HG02763 (cell line): ENCODE data around the gene ULK2.

Experiments
- ATAC-seq: cut with Tn5 transposase; IDR thresholded peaks from one replicate; pipeline ENCODE4 v1.9.1; 2021; ENCODE audit warnings: mild to moderate bottlenecking, moderate library complexity; ENCODE audit not compliant: unreplicated experiment

The ULK2 gene

GRCh38 chr17:19750020-19750572, 117.6 kb downstream of the ULK2 start:
- no peak for ATAC-seq

GRCh38 chr17:19748807-19749193, 118.9 kb downstream of the ULK2 start:
- ATAC-seq, result no peak

DNA sequence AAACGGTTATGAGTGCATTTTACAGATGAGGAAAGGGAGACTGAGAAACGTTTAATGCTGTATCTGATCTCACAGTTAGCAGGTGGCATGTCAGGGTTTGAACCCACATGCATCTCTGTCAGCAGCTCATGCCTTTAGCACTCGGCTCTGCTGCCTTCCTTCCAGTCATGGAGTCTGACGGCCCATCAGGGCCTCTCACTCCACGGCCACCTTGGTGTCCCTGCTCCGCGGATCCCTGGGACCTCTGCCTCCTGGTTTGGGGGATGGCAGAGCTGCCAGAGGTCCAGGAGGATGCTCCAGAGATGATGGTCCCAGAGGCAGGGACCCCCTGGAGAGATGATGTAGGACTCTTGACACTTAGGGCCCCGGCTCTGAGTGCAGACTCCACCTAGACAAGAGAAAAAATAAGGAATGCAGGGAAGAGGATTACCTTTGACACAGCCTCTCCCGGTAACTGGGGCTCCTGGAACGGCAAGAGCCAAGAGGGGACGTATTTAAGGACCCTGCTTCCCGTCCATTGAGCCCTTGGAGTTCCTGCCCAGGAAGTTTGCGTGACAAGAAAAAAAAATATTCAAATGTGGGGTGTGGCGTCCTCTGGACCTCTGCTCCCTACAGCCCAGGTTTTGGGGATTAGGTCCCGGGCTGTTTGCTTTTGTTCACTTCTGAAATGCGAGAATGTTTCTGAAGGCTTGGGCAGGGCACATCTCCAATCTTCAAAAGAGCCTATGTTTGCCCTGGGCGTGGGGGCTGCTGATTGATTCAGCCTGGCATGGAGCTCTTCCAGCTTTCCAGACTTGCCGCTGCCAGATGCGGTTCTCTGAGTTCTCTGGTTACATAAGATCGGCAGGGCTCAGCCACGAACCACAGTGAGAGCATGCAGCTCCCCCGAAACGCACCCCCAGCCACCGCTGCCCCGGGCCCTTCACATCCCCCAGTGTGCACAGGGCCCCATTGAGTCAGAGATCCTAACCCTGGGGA, 119.6 kb downstream of the ULK2 start, which contains the start of gene ALDH3A1:
TSS of gene ALDH3A1 (minus strand) at position 470 of the 978 bp plus-strand sequence. CDS start 3,169 bp downstream, outside the sequence.
- ATAC-seq, result no peak

GRCh38 chr17:19747159-19747719, 120.5 kb downstream of the ULK2 start:
- no peak for ATAC-seq

DNA sequence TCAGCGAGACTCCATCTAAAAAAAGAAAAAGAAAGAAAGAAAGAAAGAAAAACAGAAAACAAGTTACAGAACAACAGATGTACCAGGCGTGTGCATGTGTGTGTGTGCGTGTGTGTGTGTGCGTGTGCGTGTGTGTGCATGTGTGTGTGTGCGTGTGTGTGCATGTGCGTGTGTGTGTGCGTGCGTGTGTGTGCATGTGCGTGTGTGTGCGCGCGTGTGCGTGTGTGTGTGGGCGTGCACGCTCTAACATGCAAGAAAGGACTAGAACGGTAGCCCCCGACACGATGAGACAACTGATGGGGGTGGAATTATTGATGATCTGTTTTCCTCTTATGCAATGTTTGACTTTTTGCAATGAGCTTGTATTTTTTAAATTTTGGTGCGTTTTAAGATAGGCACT, 121.2 kb downstream of the ULK2 start:
- ATAC-seq, result no peak

- peak; percentile 57 for ATAC-seq
Observed at GRCh38 chr17:19744922-19745757, 122.6 kb downstream of the ULK2 start.

- ATAC-seq, result no peak
Observed at GRCh38 chr17:19744492-19744891, 123.2 kb downstream of the ULK2 start.

DNA sequence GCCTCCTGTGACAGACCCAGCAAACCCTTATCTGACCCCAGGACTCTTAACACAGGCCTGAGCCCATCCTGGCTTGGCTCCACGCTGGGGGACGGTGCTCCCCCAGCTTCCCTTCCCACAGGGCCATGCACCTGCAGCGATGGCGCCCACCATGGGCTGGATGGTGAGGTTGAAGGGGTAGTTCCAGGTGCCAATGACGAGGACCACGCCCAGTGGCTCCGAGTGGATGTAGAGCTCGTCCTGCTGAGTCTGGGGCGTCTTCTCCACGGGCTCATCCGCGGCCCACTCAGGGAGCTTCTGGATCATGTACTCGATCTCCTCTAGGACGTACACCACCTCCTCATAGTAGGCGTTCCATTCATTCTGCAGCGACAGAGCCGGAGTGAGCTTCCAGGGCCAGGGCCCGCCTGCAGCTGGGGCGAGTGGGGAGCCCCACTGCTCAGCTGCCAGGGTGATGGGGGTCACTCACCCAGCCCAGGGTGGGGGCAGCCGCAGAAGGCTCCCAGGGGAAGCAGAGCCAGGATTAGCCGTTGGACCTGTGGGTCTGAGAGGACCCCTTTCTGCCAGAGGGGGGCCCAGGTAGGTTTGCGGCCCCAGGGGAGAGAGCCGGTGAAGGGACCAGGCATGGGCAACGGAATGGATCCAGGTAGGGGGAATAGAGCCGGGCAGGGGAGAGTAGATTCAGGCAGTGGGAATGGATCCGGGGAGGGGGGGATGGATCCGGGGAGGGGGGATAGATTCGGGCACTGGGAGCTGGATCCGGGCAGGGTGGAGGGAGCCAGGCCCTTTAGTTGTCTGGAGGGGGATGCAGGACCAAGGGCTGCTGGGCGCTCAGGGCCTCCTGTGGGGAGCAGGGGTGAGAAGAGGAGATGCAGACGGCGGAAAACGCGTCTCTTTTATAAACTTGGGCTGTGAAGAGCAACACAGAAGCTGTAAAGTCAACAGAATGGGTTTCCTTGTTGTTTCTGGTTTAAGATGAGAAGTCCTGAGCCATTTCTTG, 124.3 kb downstream of the ULK2 start:
- no peak for ATAC-seq

GRCh38 chr17:19742495-19742894, 125.2 kb downstream of the ULK2 start:
- ATAC-seq, result no peak

DNA sequence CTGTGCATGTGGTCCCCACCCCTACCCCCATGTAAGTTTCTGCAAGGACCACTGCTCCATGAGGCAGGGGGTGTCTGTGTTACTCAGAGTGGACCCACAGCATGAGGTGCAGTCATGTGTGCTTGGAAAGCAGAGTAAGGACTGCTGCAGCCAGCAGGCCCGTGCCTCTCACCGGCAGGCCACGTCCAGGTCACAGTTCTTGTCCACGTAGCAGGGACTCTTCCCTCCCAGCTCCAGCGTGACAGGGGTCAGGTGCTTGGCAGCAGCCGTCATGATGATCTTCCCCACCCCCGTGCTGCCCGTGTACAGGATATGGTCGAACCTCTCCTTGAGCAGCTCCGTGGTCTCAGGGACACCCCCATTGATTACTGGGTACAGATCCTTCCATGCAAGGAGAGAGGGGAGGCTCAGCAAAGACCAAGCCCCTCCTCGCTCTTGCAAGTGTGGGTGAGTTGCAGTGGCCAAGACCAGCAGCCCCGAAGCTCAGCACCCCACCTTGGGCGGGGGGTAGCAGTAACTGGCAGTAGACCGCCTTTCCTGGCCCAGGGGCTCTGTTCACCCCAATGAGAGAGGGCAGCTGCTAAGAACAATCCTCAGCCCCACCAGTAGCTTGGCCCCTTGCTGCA, 125.8 kb downstream of the ULK2 start:
- ATAC-seq, result no peak

- ATAC-seq, result no peak
Observed at GRCh38 chr17:19740933-19741332, 126.8 kb downstream of the ULK2 start.

DNA sequence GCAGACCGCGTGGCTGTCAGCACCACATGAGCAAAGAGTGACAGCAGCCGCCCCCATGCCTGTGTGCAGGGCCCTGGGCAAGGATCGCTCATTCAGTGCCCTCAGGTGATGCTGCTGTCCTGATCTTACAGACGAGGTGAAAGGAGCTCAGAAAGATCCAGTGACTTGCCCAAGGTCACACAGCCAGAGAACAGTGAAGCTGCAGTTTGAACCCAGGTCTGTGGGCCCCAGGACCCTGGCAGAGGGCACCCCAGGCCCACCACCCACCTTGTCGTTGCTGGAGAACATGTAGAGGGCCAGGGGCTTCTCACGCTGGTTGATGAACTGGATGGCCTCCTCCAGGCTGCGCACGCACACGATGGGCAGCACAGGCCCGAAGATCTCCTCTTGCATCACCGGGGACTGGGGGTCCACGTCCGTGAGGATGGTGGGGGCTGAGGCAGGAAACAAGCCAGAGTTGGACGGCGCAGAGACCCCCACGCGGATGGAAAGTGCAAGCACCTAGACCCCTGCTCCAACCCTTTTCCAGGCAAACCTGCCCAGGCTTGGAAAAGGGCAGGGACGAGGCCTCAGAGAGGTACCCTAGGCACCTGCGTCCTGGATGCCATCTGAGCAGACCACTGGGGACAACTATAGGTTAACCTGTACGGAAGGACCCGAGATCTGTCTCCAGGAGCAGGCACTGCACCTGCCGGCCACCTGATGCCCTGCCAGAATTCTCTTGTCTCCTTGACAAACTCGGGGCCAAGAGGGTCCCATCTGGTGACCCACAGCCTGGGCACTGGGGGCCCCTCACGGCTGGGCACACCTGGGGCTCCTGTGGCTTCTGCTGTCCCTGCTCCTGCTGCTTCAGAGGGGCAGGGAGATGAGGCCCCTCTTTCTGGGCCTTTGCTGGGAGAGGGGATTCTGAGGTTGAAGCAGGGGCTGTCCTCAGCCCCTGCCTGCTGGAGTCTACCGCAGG, 128.2 kb downstream of the ULK2 start:
- ATAC-seq, result no peak

- ATAC-seq, result no peak
Observed at GRCh38 chr17:19738757-19739156, 129.0 kb downstream of the ULK2 start.

DNA sequence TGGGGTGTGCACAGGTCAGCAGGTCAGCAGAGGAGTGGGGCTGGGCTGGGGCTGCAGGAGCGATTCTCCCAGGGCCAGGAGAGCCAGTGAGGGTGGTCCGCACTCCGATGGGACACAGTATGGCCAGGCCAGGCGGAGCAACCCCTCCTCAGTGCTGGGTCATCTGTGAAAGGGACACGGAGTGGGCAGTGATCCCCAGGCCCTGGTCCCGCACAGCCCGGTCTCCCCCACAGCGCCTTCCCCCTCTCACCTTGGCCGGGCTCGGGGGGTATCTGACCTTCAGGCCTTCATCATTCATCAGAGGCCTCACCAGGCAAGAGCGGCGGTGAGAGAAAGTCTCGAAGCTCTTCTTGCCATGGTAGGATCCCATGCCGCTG, 129.7 kb downstream of the ULK2 start:
- ATAC-seq, result no peak

DNA sequence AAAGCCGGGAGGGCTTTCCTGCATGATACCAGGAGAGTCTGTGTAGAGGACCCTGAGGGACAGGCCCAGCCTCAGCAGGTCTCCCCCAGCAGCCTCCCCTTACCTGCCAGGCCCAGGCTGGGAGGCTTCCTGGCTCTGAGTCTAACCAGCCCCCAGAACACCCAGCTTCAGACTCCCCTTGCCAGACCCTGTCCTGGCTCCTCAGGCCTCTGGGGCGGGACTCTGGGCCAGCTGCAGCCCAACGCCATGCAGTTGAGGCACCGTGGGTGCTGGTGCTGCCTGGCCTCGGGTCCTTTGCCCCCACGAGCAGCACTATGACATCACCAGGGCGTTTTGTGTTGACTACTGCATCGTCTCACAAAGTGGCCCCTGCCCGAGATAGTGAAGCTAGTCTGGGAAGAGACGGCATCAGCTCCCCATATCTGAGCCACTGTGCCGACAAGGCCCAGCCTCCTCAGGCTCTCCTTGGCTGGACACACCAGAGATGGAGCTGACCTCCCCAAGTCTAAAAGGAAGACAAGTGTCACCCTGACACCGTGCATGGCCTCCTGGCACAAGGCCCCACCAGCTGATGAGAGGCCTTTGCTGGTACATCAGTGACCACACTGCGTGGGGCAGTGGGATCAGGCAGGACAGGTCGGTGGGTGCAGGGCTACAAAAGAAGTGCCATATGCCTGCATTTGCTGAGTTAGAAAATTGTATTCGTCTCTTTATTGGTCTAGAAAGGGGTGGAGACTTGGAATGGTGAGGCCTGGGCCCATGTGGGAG, 130.2 kb downstream of the ULK2 start:
- no peak for ATAC-seq

- ATAC-seq, result no peak
Observed at GRCh38 chr17:19736071-19736470, 131.7 kb downstream of the ULK2 start.

DNA sequence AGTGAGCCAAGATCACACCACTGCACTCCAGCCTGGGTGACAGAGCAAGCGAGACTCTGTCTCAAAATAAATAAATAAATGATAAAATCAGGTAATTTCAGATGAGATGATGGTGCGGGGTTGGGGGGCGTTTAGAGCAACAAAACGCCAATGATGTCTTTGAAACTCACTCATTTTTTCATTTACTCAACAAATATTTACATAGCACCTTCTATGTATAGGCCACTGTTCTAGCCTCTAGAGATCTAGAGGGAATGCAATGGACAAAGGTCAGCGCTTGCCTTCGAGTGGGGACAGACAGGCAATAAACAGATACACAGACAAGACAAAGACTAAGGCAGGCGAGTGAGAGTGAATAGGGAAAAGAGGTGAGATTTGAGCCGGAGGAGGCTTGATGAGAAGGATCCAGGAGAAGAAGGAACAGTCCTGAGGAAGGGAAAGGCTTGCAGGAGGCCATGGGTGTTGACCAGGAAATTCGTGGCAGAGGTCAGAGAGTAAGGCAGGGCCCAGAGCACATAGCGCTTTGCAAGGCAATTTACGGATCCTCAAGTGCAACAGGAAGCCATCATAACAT, 133.7 kb downstream of the ULK2 start:
- ATAC-seq, result no peak
